Liver (tissue), 9 donors: ENCODE data around the gene ZC3H12C. TPM values are rescaled to one million over a fixed set of nuclear protein-coding genes. Genes with fewer than 3 reads are reported as not detected.

Experiments used
- DNase-seq: peaks from one replicate; pipeline ENCODE4 v3.0.0-alpha.2; 2017; ENCODE audit warnings: low spot score
- H3K27ac ChIP-seq, 2 donors: one replicate each; pipeline ENCODE4 v1.7.0; 2013; ENCODE audit warnings: inconsistent platforms in 2 of 2, low read length in 2 of 2, control low read depth in 1 of 2, low read depth in 1 of 2, mild to moderate bottlenecking in 1 of 2
- H3K27me3 ChIP-seq, 4 donors: one replicate each; pipeline versions ENCODE4 v1.6.1 to v1.7.0; 2013; ENCODE audit warnings: low read length in 3 of 4, inconsistent platforms in 1 of 4, mild to moderate bottlenecking in 1 of 4, moderate library complexity in 1 of 4; ENCODE audit not compliant: control insufficient read depth in 4 of 4, insufficient read depth in 4 of 4
- H3K36me3 ChIP-seq, 4 donors: one replicate each; pipeline versions ENCODE4 v1.6.1 to v1.7.0; 2013; ENCODE audit warnings: low read length in 3 of 4, mild to moderate bottlenecking in 3 of 4, low read depth in 1 of 4, moderate library complexity in 1 of 4; ENCODE audit not compliant: control insufficient read depth in 4 of 4, insufficient read depth in 3 of 4
- H3K4me1 ChIP-seq, 4 donors: one replicate each; pipeline versions ENCODE4 v1.6.1 to v1.7.0; 2013; ENCODE audit warnings: low read length in 3 of 4, mild to moderate bottlenecking in 3 of 4, moderate library complexity in 1 of 4; ENCODE audit not compliant: control insufficient read depth in 4 of 4, insufficient read depth in 4 of 4
- H3K4me3 ChIP-seq, 3 donors: one replicate each; pipeline versions ENCODE4 v1.6.1 to v1.7.0; 2013; ENCODE audit warnings: low read length in 3 of 3, control low read depth in 1 of 3, low read depth in 1 of 3, mild to moderate bottlenecking in 1 of 3
- H3K9ac ChIP-seq, 2 donors: one replicate each; pipeline ENCODE4 v1.7.0; 2013; ENCODE audit warnings: low read length in 2 of 2, mild to moderate bottlenecking in 2 of 2, moderate library complexity in 2 of 2, control low read depth in 1 of 2, low read depth in 1 of 2
- H3K9me3 ChIP-seq, 4 donors: one replicate each; pipeline versions ENCODE4 v1.6.1 to v1.7.0; 2013; ENCODE audit warnings: low read length in 3 of 4; ENCODE audit not compliant: control insufficient read depth in 4 of 4
- CTCF ChIP-seq: fragments of 150-350 bp; IDR thresholded peaks from 2 replicates; pipeline ENCODE4 v1.5.1; 2017; ENCODE audit warnings: improper control_type of control experiment, low read depth, low read length; ENCODE audit not compliant: missing input control
- EGR1 ChIP-seq, 2 donors: IDR thresholded peaks; 2 replicates each; pipeline ENCODE4 v1.6.1; 2016 to 2018; ENCODE audit warnings: antibody characterized with exemption in 2 of 2, low read depth in 2 of 2
- FOXA1 ChIP-seq: IDR thresholded peaks from 2 replicates; pipeline ENCODE4 v1.6.1; 2016; ENCODE audit warnings: antibody characterized with exemption
- FOXA2 ChIP-seq: IDR thresholded peaks from 2 replicates; pipeline ENCODE4 v1.6.1; 2016; ENCODE audit warnings: antibody characterized with exemption
- HNF4A ChIP-seq, 2 donors: conservative IDR thresholded peaks; 2 replicates each; pipeline ENCODE4 v1.6.1; 2016; ENCODE audit warnings: antibody characterized with exemption in 2 of 2, mild to moderate bottlenecking in 2 of 2
- MAX ChIP-seq: IDR thresholded peaks from 2 replicates; pipeline ENCODE4 v1.6.1; 2016; ENCODE audit warnings: antibody characterized with exemption
- NR2F2 ChIP-seq: IDR thresholded peaks from 2 replicates; pipeline ENCODE4 v1.6.1; 2016; ENCODE audit warnings: antibody characterized with exemption
- REST ChIP-seq: IDR thresholded peaks from 2 replicates; pipeline ENCODE4 v1.6.1; 2016; ENCODE audit warnings: antibody characterized with exemption, mild to moderate bottlenecking
- RXRA ChIP-seq, 2 donors: IDR thresholded peaks; 2 replicates each; pipeline ENCODE4 v1.6.1; 2017 to 2018; ENCODE audit warnings: antibody characterized with exemption in 2 of 2, mild to moderate bottlenecking in 1 of 2
- YY1 ChIP-seq: IDR thresholded peaks from 2 replicates; pipeline ENCODE4 v1.6.1; 2016; ENCODE audit warnings: antibody characterized with exemption, mild to moderate bottlenecking
- ZBTB33 ChIP-seq: IDR thresholded peaks from 2 replicates; pipeline ENCODE4 v1.6.1; 2016; ENCODE audit warnings: antibody characterized with exemption
- polyA plus RNA-seq, 2 donors: library from polyadenylated mRNA; stranded (reverse) in 1 of 2; unstranded in 1 of 2; fragments of 200-250 nt in 1 of 2; fragments of >200 nt in 1 of 2; fragmentation: Nextera tagmentation in 1 of 2; extraction: Ambion mirVana in 1 of 2; gene quantifications; one replicate each; pipeline versions ENCODE4 v1.2.1 to v1.2.3, GENCODE V29; 2013 to 2015
- total RNA-seq, 2 donors: library from RNA; depleted of rRNA; stranded (reverse); fragments of >200 nt; gene quantifications; one replicate each; pipeline ENCODE4 v1.2.3, GENCODE V29; 2014
- donor health status: healthy.
- donor health status: healthy.
- donor health status: healthy.
- donor health status: healthy.
- donor health status: healthy.

Gene ZC3H12C
- total and polyA plus RNA-seq, 4 donors, result 0.92 to 9.6 (median 2.3) TPM

- peaks cover 0 to 5% (median 2%) of the 10 kb centered on the region in 4 donors for H3K4me1 ChIP-seq
- H3K36me3 ChIP-seq, result peaks cover 0 to 32% (median 20%) of the 10 kb centered on the region in 4 donors
These were observed 69.0 kb downstream of the ZC3H12C start for GRCh38 chr11:110162216-110162615.

More at GRCh38 chr11:110162216-110162615, 69.0 kb downstream of the ZC3H12C start:
- no peaks in the 10 kb centered on the region for H3K9me3 ChIP-seq
- TF ChIP-seq ZBTB33 (no peak), MAX (no peak), EGR1 (IDR thresholded peaks at IDR 0.05; ENCODE audit: low read depth in 2 of 2) (no peak), FOXA2 (no peak), CTCF (no peak), FOXA1 (no peak), REST (no peak), YY1 (no peak), HNF4A (conservative IDR thresholded peaks at IDR 0.05) (no peak), NR2F2 (no peak), RXRA (IDR thresholded peaks at IDR 0.05) (no peak)
- H3K27ac ChIP-seq, result no peak overlapping the region
- DNase-seq, result no peak
- H3K4me3 ChIP-seq, result no peak overlapping the region
- no peaks in the 10 kb centered on the region for H3K27me3 ChIP-seq
- no peak overlapping the region for H3K9ac ChIP-seq
